ENCODE data around the gene ATP6V1C2. TPM values are rescaled to one million over a fixed set of nuclear protein-coding genes. Genes with fewer than 3 reads are reported as not detected.

Gene ATP6V1C2
- total and polyA plus RNA-seq, 2 of the 4 experiments (the other 2 are of a cell fraction) = not detected

GRCh38 chr2:10787176-10787968, 65.9 kb downstream of the ATP6V1C2 start:
- no peak overlapping the region for H3K23ac ChIP-seq (ENCODE audit: low read depth, low read length)
- peaks cover 53% of the 10 kb centered on the region for H3K36me3 ChIP-seq (ENCODE audit: control insufficient read depth, insufficient read depth, low read length)
- no peak overlapping the region for H3K4me2 ChIP-seq (ENCODE audit: low read depth, low read length)
- no peak overlapping the region for H4K5ac ChIP-seq (ENCODE audit: low read depth, low read length)
- no peak overlapping the region for H3K9ac ChIP-seq (ENCODE audit: low read depth, low read length)
- H3K4me3 ChIP-seq (ENCODE audit: insufficient read depth, low read depth, low read length) = no peak overlapping the region
- ATAC-seq (ENCODE audit: low read depth) = no peak
- ChIA-PET CTCF (no interaction called here), POLR2A (ENCODE audit: unreplicated experiment) (no interaction called here)
- H3K56ac ChIP-seq (ENCODE audit: extremely low read depth, insufficient read depth, low read length) = no peak overlapping the region
- no peak overlapping the region for H4K91ac ChIP-seq (ENCODE audit: insufficient read depth, low read depth, low read length)
- WGBS, 2 experiments (ENCODE audit: extremely low coverage in 2 of 2, insufficient read length in 1 of 2) = no CpG with 5 or more reads among the region's 20 CpGs
- H3K9me3 ChIP-seq (ENCODE audit: control insufficient read depth, insufficient read depth, low read length) = no peaks in the 10 kb centered on the region
- H4K20me1 ChIP-seq (ENCODE audit: insufficient read depth, low read length) = peaks cover 11% of the 10 kb centered on the region
- H2AK9ac ChIP-seq (replicated peaks; ENCODE audit: low read depth, low read length, poor library complexity) = no peak overlapping the region
- no TSS peak for BruUV-seq (replicated peaks)
- TF ChIP-seq CTCF (conservative IDR thresholded peaks at IDR 0.05; ENCODE audit: low read depth, low read length) = no peak
- TF ChIP-seq BHLHE40 (IDR thresholded peaks at IDR 0.05; ENCODE audit: low read depth, low read length) = no peak
- TF ChIP-seq CHD1 (IDR thresholded peaks at IDR 0.05; ENCODE audit: low read depth, low read length) = no peak
- no peak for TF ChIP-seq FOS (IDR thresholded peaks at IDR 0.05; ENCODE audit: low read depth, low read length)
- no peak for TF ChIP-seq CEBPB (IDR thresholded peaks at IDR 0.05; ENCODE audit: low read depth, low read length)
- TF ChIP-seq USF2 (IDR thresholded peaks at IDR 0.05; ENCODE audit: low read depth, low read length) = no peak
- TF ChIP-seq RAD21 (IDR thresholded peaks at IDR 0.05; ENCODE audit: low read length) = no peak
- no peak for TF ChIP-seq ELK1 (IDR thresholded peaks at IDR 0.05; ENCODE audit: borderline replicate concordance, low read depth, low read length)
- no peak for TF ChIP-seq MXI1 (IDR thresholded peaks at IDR 0.05; ENCODE audit: borderline replicate concordance, low read depth, low read length)
- TF ChIP-seq NFE2L2 (IDR thresholded peaks at IDR 0.05; ENCODE audit: low read depth, low read length) = no peak
- TF ChIP-seq MAFK (IDR thresholded peaks at IDR 0.05; ENCODE audit: low read depth, low read length) = no peak
- TF ChIP-seq SMC3 (IDR thresholded peaks at IDR 0.05; ENCODE audit: low read depth, low read length) = no peak
- no peak for TF ChIP-seq MAZ (IDR thresholded peaks at IDR 0.05; ENCODE audit: borderline replicate concordance, low read depth, low read length)
- no peak for TF ChIP-seq POLR2A (IDR thresholded peaks at IDR 0.05; ENCODE audit: low read depth, low read length)
- no peak for TF ChIP-seq RCOR1 (IDR thresholded peaks at IDR 0.05; ENCODE audit: insufficient replicate concordance, low read length)
- TF ChIP-seq RFX5 (IDR thresholded peaks at IDR 0.05; ENCODE audit: low read depth, low read length) = no peak
- H2AK5ac ChIP-seq (ENCODE audit: low read depth, low read length) = no peak overlapping the region
- H3K9me1 ChIP-seq (ENCODE audit: insufficient read depth, low read length) = peaks cover 7% of the 10 kb centered on the region
- no peak overlapping the region for H3K18ac ChIP-seq (ENCODE audit: low read depth, low read length)
- peaks cover 2% of the 10 kb centered on the region; the same call in 1 of the 2 replicates for H3K4me1 ChIP-seq (ENCODE audit: control insufficient read depth, insufficient read depth, low read length)
- no peak for DNase-seq
- H2BK15ac ChIP-seq (ENCODE audit: low read depth, low read length) = no peak overlapping the region
- intact Hi-C loops (cut with micrococcal nuclease) = no loop called here
- no peak overlapping the region for H2BK120ac ChIP-seq (ENCODE audit: low read depth, low read length)
- H4K8ac ChIP-seq (ENCODE audit: low read depth in 2 of 2, low read length in 2 of 2) = no peak overlapping the region
- dilution Hi-C loops (cut with HindIII; ENCODE audit: low sequenced_read_pairs, unreplicated experiment) = no loop called here
- peaks cover 21 to 26% of the 10 kb centered on the region in 2 experiments for H3K79me1 ChIP-seq (ENCODE audit: low read depth in 1 of 2, low read length in 2 of 2)
- no peak overlapping the region for H2BK20ac ChIP-seq (ENCODE audit: low read depth, low read length)
- H3K27me3 ChIP-seq (ENCODE audit: control insufficient read depth, insufficient read depth, low read length) = no peaks in the 10 kb centered on the region
- in situ Hi-C loops (cut with MboI; ENCODE audit: low sequenced_read_pairs) = no loop called here
- H3K4ac ChIP-seq (ENCODE audit: low read depth, low read length) = no peak overlapping the region
- H2AFZ ChIP-seq (replicated peaks; ENCODE audit: low read length, poor library complexity) = no peak overlapping the region
- no peak overlapping the region for H3K14ac ChIP-seq (replicated peaks; ENCODE audit: low read depth, low read length)
- no peak overlapping the region for H2BK5ac ChIP-seq (ENCODE audit: low read depth, low read length, poor library complexity, severe bottlenecking)
- no peak overlapping the region for H3K27ac ChIP-seq (ENCODE audit: insufficient read depth, low read length)
